HepG2 (cell line): ENCODE data around the gene ST8SIA4.

Source experiments
- GTF3A ChIP-seq: sonication (generic); formaldehyde crosslinking; conservative IDR thresholded peaks from 2 replicates; pipeline ENCODE4 v1.4.0; 2020; ENCODE audit warnings: mild to moderate bottlenecking, missing genetic modification reagents
- HCFC1 ChIP-seq: fragments of 150-350 bp; IDR thresholded peaks from 2 replicates; pipeline ENCODE4 v1.6.1; 2014; ENCODE audit warnings: low read depth, low read length

DNA sequence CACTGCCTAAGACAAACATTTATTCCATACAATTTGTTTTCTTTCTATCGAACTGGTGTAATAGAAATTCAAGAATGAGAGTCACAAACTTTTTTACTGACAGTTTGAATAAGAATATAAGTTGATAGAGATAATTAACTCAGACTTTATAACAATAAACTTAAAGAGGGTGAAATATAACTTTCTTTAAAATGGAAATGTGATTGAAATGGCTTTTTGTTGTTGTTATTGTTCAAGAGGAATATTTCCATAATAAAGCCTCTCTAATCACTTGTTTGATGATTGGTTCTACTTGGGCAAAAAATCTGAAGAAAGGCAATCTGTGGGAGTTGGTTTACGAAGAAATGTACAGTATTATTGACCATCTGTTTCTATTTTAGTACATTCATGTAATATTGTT, 79.3 kb downstream of the ST8SIA4 start:
- TF ChIP-seq GTF3A (no peak), HCFC1 (no peak)
